SK-N-SH treated with all-trans-retinoic acid at 6 μM for 48 hours (cell line): ENCODE results near the gene CSK.

Source experiments
- OSR1 ChIP-seq: fragments of 250-450 bp; sonication (Bioruptor Pico); IDR thresholded peaks from 2 replicates; pipeline ENCODE4 v1.8.0; 2022; ENCODE audit warnings: moderate library complexity, mild to moderate bottlenecking, inconsistent platforms
- TF ChIP-seq, protein P1 (sequence below): fragments of 250-450 bp; sonication (Bioruptor Pico); IDR thresholded peaks from 2 replicates; pipeline ENCODE4 v1.5.1; 2020; ENCODE audit warnings: low read depth, mild to moderate bottlenecking, moderate library complexity

DNA sequence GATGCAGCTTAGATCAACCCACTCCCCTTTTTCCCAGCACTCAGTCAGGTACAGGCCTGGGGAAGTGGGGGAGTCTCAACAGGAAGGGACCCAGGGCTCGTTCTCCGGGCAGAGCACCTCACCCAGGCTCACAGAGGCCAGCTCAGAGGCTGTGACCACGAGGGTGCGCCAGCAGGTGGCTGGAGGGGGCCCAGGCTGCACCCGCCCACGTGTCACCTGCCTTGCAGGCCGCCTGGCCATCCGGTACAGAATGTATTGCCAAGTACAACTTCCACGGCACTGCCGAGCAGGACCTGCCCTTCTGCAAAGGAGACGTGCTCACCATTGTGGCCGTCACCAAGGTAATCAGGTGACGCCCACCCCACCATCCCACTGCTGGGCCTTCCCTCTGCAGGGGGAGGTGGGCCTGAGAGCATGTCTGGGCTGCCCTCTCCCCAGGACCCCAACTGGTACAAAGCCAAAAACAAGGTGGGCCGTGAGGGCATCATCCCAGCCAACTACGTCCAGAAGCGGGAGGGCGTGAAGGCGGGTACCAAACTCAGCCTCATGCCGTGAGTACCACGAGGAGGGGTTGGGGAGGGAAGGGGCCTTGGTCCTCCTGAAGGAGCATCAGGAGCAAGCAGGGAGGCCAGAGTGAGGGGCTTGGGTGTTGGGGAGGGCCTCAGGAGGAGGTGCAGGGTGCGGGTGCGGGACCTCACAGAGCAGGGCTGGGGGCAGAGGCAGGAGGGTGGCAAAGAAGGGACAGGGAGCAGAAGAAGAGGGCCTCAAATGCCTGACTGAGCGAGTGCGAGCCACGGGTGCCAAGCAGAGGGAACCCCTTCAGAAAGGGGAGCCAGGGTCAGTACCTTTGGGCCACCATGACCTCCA is 16.7 kb downstream of the CSK start:
- TF ChIP-seq, protein P1, sequence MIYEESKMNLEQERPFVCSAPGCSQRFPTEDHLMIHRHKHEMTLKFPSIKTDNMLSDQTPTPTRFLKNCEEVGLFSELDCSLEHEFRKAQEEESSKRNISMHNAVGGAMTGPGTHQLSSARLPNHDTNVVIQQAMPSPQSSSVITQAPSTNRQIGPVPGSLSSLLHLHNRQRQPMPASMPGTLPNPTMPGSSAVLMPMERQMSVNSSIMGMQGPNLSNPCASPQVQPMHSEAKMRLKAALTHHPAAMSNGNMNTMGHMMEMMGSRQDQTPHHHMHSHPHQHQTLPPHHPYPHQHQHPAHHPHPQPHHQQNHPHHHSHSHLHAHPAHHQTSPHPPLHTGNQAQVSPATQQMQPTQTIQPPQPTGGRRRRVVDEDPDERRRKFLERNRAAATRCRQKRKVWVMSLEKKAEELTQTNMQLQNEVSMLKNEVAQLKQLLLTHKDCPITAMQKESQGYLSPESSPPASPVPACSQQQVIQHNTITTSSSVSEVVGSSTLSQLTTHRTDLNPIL (CRISPR knock-in tag): no peak
- no peak for TF ChIP-seq OSR1 (CRISPR knock-in tag)
